ENCODE measurements around the gene ALPP. TPM values are rescaled to one million over a fixed set of nuclear protein-coding genes. Genes with fewer than 3 reads are reported as not detected.

Gene ALPP
- total RNA-seq, 2 experiments from 2014 or later: not detected

DNA sequence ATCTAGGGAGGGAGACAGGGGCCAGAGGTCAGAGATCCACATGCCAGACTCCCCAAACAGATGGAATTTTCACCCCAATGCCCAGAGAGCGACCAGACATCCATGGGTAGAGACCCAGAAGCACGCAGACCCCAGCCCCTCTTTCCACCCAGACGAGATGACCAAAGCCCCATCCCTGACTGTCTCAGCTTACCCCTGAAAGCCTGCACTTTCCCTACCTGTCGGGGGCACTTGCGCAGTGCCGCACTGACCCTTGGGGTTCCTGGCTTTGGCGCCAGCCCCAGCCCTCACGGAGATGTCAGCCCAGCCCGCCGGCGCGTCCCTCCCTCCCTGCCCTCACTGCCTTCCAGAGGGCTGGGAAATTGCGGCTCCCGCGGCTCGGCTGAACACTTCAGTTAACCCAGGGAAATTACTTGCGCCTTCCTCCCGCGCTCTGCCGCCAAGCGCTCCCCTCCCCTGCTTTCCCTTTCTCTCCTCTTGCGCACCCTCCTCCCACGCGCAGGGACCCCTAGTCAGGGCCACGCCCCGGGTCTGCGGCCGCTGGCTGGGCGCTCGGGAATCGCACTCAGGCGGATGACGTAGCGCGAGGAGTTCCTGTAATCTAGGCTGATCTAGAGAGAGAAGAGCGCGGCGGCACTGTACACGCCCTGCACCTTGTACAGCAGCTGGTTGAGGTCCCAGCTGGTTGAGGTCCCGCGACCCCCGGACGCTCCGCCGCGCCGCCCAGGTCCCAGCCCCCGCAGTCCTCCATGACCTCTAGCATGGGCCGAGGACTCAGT lies 40.1 kb downstream of the ALPP start:
- TF ChIP-seq, protein P1, sequence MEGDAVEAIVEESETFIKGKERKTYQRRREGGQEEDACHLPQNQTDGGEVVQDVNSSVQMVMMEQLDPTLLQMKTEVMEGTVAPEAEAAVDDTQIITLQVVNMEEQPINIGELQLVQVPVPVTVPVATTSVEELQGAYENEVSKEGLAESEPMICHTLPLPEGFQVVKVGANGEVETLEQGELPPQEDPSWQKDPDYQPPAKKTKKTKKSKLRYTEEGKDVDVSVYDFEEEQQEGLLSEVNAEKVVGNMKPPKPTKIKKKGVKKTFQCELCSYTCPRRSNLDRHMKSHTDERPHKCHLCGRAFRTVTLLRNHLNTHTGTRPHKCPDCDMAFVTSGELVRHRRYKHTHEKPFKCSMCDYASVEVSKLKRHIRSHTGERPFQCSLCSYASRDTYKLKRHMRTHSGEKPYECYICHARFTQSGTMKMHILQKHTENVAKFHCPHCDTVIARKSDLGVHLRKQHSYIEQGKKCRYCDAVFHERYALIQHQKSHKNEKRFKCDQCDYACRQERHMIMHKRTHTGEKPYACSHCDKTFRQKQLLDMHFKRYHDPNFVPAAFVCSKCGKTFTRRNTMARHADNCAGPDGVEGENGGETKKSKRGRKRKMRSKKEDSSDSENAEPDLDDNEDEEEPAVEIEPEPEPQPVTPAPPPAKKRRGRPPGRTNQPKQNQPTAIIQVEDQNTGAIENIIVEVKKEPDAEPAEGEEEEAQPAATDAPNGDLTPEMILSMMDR (IDR thresholded peaks at IDR 0.05): no peak
- no peaks in the 10 kb centered on the region for H3K36me3 Mint-ChIP-seq (ENCODE audit: low read depth)
- H3K9me3 Mint-ChIP-seq: peaks cover 3% of the 10 kb centered on the region
- intact Hi-C loops (cut with DNase I, micrococcal nuclease): no loop called here
- ChIA-PET POLR2A (no interaction called here), CTCF (no interaction called here)
- peaks cover 47 to 52% of the 10 kb centered on the region in 2 experiments for H3K27me3 ChIP-seq (ENCODE audit: control insufficient read depth in 1 of 2, insufficient read depth in 2 of 2, low read length in 2 of 2)
- H3K4me3 Mint-ChIP-seq: peak overlapping the region; percentile 34
- ATAC-seq (ENCODE audit: poor library complexity): no peak
- H3K9me3 ChIP-seq (ENCODE audit: control insufficient read depth in 1 of 2, insufficient read depth in 1 of 2, low read length in 2 of 2): peaks cover 0 to 21% of the 10 kb centered on the region in 2 experiments
- no peak overlapping the region for H3K4me3 ChIP-seq (ENCODE audit: low read length)
- peaks cover 23% of the 10 kb centered on the region for H3K4me1 ChIP-seq (ENCODE audit: insufficient read depth, low read length)
- no peak for DNase-seq
- H3K27me3 Mint-ChIP-seq: peaks cover 62% of the 10 kb centered on the region
- peaks cover 10% of the 10 kb centered on the region for H3K4me1 Mint-ChIP-seq (ENCODE audit: low read depth)
- H3K27ac Mint-ChIP-seq: no peak overlapping the region
- no peaks in the 10 kb centered on the region for H3K36me3 ChIP-seq (ENCODE audit: insufficient read depth, low read length)
- H3K27ac ChIP-seq (ENCODE audit: low read depth in 1 of 2, low read length in 2 of 2): no peak overlapping the region

DNA sequence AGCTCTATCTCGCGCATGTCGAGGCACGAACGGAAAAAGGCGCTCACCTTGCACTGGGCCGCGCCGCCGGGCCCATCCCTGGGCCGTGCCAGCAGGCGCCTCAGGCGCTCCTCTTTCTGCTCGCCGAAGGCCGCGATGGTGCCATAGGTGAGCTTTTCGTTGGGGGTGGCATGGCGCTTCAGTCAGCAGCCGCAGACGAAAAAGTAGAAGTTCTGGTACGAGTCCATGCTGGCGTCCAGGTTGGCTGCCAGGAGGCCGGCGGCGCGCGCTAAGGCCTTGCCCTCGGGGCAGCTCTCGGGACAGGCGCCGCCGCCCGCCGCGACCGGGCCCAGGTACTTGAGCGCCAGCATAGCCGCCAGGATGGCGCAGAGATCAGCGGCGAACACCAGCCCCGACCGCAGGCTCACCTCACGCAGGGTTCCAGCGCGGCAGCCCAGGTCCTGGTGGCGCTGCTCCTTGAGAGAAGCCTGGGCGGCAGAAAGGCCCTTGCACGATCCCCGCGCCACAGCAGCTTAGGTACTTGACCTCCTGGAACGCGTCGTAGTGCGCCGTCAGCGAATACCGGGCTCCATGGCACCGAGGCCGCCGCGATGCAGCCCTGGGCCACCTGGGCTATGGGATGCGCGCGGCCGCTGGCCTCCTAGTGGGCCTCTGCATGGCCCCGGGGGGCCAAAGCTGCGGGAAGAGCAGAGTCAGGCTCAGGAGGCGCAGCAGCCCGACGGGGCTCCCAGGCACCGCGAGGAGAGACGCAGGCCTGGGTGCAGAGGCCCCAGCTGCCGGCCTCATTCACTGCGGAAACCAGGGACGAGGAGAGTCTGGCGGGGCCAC lies 40.9 kb downstream of the ALPP start:
- H3K4me1 ChIP-seq (ENCODE audit: insufficient read depth, low read length): peaks cover 23% of the 10 kb centered on the region
- no peak overlapping the region for H3K27ac ChIP-seq (ENCODE audit: low read depth in 1 of 2, low read length in 2 of 2)
- peaks cover 3% of the 10 kb centered on the region for H3K9me3 Mint-ChIP-seq
- peaks cover 60% of the 10 kb centered on the region for H3K27me3 Mint-ChIP-seq
- ATAC-seq (ENCODE audit: poor library complexity): no peak
- intact Hi-C loops (cut with DNase I, micrococcal nuclease): no loop called here
- TF ChIP-seq, protein P1 (IDR thresholded peaks at IDR 0.05): no peak
- ChIA-PET POLR2A (no interaction called here), CTCF (no interaction called here)
- peaks cover 47 to 53% of the 10 kb centered on the region in 2 experiments for H3K27me3 ChIP-seq (ENCODE audit: control insufficient read depth in 1 of 2, insufficient read depth in 2 of 2, low read length in 2 of 2)
- peak overlapping the region; percentile 34 for H3K4me3 Mint-ChIP-seq
- no peak for DNase-seq
- H3K36me3 ChIP-seq (ENCODE audit: insufficient read depth, low read length): no peaks in the 10 kb centered on the region
- H3K4me1 Mint-ChIP-seq (ENCODE audit: low read depth): peaks cover 10% of the 10 kb centered on the region
- no peak overlapping the region for H3K27ac Mint-ChIP-seq
- no peak overlapping the region for H3K4me3 ChIP-seq (ENCODE audit: low read length)
- H3K36me3 Mint-ChIP-seq (ENCODE audit: low read depth): no peaks in the 10 kb centered on the region
- H3K9me3 ChIP-seq (ENCODE audit: control insufficient read depth in 1 of 2, insufficient read depth in 1 of 2, low read length in 2 of 2): peaks cover 0 to 21% of the 10 kb centered on the region in 2 experiments

GRCh38 chr2:232420073-232420454 lies 41.5 kb downstream of the ALPP start:
- TF ChIP-seq, protein P1 (IDR thresholded peaks at IDR 0.05): no peak
- Histone ChIP-seq H3K4me1 (ENCODE audit: insufficient read depth, low read length) (peaks cover 23% of the 10 kb centered on the region), H3K4me3 (ENCODE audit: low read length) (peak overlapping the region; percentile 24), H3K27ac (ENCODE audit: low read depth in 1 of 2, low read length in 2 of 2) (no peak overlapping the region), H3K36me3 (ENCODE audit: insufficient read depth, low read length) (no peaks in the 10 kb centered on the region), H3K27me3 (ENCODE audit: control insufficient read depth in 1 of 2, insufficient read depth in 2 of 2, low read length in 2 of 2) (peaks cover 47 to 55% of the 10 kb centered on the region in 2 experiments), H3K9me3 (ENCODE audit: control insufficient read depth in 1 of 2, insufficient read depth in 1 of 2, low read length in 2 of 2) (peaks cover 0 to 21% of the 10 kb centered on the region in 2 experiments)
- ChIA-PET POLR2A (no interaction called here), CTCF (no interaction called here)
- Mint-ChIP-seq H3K4me3 (no peak overlapping the region), H3K27ac (no peak overlapping the region), H3K36me3 (ENCODE audit: low read depth) (no peaks in the 10 kb centered on the region), H3K9me3 (peaks cover 3% of the 10 kb centered on the region), H3K27me3 (peaks cover 60% of the 10 kb centered on the region), H3K4me1 (ENCODE audit: low read depth) (peaks cover 10% of the 10 kb centered on the region)
- intact Hi-C loops (cut with DNase I, micrococcal nuclease): no loop called here
- ATAC-seq (ENCODE audit: poor library complexity) (no peak), DNase-seq (no peak)

Data from CD4-positive, alpha-beta T cell (primary cell).